Activated effector memory CD4-positive, alpha-beta T cell treated with anti-CD3 and anti-CD28 coated beads, Interleukin-2, amount 50 U/mL, for 16 hours (primary cell): ENCODE data around the gene HNF4A.

Experiments used
- DNase-seq: peaks from one replicate; pipeline ENCODE4 v3.0.0-alpha.2; 2020

HNF4A gene

GRCh38 chr20:44426879-44427790 lies 71.6 kb downstream of the HNF4A start:
- no peak for DNase-seq

DNA sequence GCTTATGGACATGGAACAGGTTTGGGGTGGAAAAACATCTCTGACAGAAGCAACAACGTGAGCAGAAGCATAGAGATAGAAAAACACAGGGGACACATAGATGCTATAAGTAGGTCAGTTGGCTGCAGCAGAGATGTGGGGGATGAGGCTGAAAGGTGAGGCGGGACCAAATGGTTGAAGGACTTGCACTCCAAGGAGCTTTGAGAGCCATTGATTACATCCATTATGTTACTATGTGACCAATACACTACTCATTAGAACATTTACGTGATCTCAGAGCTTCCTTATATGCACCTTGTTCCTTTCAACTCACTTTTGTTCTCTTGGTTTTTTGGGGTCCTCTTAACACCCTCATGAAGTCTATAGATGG lies 72.3 kb downstream of the HNF4A start:
- no peak for DNase-seq

DNA sequence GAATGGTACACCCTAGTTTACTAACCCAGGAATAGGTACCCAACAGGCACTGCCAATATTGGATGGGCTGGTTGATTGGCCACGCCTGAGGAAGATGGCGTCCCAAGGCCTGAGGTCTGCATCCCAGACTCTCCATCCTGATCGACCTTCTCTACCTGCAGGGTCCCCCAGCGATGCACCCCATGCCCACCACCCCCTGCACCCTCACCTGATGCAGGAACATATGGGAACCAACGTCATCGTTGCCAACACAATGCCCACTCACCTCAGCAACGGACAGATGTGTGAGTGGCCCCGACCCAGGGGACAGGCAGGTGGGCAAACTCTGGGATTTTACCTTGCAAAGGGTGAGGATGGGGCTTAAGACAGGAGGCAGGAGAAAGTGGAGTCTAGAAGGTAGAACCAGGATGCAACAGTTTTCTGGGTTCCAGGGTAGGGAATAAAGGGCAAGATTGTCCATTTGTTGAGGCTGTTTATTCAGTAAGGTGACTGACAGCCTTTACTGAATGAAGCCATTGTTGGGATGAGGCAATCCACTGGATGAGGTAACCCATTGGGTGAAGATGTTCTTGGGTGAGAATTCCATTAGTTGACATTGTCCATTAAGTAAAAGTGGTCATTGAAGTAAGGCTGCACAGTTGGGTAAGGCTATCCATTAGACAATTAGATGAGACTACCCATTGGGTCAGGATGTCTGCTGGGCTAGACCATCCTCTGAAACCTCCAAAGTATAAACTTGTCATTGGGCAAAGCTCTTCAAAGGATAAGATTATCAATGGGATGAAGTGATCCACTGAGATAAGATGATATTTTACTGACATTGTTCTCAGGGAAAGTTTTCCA lies 72.9 kb downstream of the HNF4A start:
- no peak for DNase-seq

DNA sequence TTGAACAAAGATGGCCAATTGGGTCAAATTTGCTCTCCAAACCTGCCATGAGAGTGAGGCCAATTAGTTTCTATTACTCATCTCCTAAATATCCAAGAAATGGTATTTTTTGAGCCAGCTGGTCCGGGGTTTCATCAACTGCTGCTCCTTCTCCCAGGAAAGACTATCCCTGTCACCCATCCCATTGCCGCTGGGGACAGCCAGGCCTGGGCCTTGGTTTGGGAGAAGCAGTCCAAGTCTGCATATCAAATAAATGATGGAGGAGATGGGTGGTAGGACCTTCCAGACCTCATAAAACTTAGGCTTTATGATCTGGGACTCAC lies 73.5 kb downstream of the HNF4A start:
- DNase-seq = no peak

- no peak for DNase-seq
Measured at GRCh38 chr20:44429419-44430269, 74.1 kb downstream of the HNF4A start.

GRCh38 chr20:44430270-44431065 lies 75.0 kb downstream of the HNF4A start:
- DNase-seq = no peak

DNA sequence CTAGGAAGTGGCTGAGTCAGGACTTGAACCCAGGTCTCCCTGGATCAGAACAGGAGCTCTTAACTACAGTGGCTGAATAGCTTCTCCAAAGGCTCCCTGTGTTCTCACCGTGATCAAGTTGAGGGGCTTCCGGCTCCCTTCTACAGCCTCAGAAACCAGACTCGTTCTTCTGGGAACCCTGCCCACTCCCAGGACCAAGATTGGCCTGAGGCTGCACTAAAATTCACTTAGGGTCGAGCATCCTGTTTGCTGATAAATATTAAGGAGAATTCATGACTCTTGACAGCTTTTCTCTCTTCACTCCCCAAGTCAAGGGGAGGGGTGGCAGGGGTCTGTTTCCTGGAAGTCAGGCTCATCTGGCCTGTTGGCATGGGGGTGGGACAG lies 75.6 kb downstream of the HNF4A start:
- DNase-seq = no peak

DNA sequence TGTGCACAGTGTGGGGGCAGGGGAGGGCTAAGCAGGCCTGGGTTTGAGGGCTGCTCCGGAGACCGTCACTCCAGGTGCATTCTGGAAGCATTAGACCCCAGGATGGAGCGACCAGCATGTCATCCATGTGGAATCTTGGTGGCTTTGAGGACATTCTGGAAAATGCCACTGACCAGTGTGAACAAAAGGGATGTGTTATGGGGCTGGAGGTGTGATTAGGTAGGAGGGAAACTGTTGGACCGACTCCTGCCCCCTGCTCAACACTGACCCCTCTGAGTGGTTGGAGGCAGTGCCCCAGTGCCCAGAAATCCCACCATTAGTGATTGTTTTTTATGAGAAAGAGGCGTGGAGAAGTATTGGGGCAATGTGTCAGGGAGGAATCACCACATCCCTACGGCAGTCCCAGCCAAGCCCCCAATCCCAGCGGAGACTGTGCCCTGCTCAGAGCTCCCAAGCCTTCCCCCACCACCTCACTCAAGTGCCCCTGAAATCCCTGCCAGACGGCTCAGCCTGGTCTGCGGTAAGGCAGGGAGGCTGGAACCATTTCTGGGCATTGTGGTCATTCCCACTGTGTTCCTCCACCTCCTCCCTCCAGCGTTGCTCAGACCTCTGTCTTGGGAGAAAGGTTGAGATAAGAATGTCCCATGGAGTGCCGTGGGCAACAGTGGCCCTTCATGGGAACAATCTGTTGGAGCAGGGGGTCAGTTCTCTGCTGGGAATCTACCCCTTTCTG lies 76.2 kb downstream of the HNF4A start:
- DNase-seq = no peak

DNA sequence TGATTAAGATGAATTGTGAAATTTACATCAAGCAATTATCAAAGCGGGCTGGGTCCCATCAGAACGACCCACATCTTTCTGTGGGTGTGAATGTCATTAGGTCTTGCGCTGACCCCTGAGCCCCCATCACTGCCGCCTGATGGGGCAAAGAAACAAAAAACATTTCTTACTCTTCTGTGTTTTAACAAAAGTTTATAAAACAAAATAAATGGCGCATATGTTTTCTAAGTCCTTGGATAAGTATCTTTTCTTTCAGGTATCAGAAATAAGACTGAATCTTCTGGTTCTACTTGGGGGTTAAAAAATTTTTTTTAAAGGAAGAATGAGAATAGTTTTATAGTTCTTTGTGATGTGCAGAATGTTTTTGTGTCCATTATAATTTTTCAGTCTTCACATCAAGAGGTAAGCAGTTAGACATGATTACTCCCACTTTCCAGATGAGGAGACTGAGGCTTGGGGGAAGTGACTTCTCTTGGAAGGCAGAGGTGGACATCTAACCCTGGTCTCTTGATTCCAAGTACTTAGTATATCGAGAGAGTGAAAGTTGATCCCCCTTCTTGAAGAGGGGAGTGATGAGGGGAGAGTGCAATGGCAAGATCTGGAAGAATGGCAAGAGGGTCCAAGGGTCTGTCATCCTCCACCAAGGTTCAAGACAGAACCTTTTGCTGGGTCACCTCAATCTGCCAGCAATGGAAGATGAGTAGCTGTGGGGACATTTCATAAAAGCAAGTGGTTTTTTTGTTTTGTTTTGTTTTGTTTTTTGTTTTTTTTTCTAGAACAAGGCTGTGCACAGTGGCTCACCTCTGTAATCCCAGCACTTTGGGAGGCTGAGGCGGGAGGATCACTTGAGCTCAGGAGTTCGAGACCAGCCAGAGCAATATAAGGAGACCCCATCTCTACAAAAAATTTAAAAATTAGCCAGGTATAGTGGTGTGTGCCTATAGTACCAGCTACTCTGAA lies 77.4 kb downstream of the HNF4A start:
- no peak for DNase-seq

DNA sequence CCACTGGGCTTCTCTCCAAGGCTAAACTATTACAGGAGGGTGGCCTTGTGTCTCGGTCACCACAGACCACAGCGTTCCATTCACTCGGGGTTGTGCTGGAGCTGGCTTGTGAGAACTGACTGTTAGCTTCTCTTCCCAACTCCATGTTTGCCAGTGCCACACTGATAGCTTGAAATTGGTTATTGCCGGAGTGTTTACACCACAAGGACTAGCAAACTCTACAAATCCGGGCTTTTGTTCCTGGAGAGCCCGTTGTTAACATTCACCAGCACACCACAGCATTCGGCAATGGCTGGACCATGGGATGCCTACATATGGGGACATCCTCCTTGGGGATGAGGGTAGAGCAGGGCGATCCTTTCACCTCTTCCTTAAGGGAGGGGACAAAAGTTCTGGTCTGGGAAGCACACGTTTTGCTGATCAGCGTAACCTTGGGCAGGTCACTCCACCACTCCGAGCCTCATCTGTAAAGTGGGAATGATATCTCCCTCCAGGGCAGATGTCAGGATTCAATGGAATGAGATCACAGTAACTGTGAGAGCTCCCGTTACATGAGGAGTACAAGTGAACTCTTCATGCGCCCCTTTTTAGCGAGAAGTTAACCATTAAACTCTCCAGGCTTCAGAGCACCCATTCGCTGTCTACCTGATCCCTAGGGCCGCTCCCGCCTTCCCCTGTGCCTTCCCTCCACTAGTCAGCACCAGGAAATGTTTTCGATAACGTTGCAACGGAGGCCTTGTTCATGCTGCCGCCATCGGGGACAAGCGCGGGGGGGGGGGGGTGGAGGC lies 78.4 kb downstream of the HNF4A start:
- DNase-seq = no peak

- no peak for DNase-seq
Measured at GRCh38 chr20:44435630-44436335, 80.3 kb downstream of the HNF4A start.

DNA sequence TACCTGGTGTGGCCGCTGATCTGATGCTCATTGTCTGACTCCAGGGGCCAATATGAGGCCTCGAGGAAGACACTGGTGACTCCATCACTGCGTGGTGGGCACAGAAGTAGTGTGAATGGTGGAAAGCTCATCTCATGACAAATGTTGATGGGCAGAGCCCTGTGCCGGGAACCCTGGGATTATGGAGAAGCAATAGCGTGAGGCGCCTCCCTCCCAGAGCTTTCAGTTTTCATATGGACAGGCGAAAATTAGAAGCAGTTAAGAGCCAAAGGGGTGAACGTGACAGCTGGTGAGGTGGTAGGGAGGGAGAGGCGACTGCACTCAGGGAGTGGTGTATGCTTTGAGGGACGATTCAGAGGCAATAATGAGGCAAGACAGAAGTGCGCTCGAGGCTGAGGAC lies 80.9 kb downstream of the HNF4A start:
- DNase-seq = no peak

DNA sequence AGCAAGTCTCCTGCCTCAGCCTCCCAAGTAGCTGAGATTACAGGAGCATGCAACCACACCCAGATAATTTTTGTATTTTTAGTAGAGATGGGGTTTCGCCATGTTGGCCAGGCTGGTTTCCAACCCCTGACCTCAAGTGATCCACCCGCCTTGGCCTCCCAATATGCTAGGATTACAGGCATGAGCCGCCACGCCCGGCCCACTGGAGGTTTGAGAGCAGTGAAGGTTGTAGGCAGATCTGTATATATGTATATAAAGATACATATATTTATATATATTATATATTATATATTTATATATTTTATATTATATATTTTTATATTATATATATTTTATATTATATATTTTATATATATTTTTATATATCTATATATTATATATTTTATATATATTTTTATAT lies 82.0 kb downstream of the HNF4A start:
- no peak for DNase-seq

DNA sequence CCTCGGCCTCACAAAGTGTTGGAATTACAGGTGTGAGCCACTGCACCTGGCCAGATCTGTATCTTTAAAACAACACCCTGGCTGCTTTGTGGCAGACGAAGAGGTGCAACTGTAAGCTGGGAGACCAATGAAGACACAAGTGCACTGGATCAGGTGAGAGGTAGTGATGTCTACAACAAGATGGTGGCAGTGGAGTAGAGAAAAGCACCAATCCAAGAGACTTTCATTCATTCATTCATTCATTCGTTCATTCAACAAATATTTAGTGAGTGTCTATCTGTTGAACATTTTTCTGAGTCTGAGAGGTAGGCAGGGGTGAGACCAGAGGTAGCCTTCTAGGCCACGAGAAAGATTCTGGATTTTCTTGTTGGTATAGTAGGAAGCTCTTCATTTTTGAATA lies 83.3 kb downstream of the HNF4A start:
- no peak for DNase-seq

- no peak for DNase-seq
Measured at GRCh38 chr20:44439318-44439717, 83.8 kb downstream of the HNF4A start.

DNA sequence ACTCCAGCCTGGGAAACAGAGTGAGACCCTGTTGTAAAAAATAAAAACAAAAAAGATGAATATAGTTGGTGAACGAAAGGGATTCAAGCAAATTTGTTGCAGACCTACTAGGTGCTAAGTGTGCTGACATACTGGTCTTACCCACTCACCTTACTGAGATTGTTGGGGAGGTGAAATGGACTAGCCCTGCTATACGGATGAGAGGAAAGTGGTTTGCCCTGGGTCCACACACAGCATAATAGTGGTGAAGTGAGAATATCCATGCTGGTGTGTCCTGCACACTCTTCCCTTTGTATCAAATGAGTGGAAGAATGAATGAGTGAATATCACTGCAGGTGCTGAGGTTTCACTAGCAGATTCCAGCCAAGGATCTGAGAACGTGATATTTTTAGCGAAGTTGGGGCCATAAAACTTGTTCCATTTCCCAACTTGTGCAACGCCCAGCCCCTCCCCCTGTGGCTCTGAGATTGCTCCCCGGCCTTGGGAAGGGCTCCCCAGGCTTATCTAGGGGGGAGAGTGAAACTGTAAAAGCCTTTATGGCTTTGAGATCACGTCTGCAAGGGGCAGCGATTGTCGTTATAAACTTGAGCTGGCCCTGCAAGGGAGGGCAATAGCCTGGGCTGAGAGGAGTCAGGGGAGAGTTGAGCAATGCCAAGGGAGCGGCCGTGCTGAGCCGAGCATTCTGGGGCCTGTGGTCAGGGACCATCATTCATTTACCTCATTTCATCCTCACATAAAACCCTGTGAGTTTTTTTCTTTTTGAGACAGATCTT lies 87.0 kb downstream of the HNF4A start:
- no peak for DNase-seq

DNA sequence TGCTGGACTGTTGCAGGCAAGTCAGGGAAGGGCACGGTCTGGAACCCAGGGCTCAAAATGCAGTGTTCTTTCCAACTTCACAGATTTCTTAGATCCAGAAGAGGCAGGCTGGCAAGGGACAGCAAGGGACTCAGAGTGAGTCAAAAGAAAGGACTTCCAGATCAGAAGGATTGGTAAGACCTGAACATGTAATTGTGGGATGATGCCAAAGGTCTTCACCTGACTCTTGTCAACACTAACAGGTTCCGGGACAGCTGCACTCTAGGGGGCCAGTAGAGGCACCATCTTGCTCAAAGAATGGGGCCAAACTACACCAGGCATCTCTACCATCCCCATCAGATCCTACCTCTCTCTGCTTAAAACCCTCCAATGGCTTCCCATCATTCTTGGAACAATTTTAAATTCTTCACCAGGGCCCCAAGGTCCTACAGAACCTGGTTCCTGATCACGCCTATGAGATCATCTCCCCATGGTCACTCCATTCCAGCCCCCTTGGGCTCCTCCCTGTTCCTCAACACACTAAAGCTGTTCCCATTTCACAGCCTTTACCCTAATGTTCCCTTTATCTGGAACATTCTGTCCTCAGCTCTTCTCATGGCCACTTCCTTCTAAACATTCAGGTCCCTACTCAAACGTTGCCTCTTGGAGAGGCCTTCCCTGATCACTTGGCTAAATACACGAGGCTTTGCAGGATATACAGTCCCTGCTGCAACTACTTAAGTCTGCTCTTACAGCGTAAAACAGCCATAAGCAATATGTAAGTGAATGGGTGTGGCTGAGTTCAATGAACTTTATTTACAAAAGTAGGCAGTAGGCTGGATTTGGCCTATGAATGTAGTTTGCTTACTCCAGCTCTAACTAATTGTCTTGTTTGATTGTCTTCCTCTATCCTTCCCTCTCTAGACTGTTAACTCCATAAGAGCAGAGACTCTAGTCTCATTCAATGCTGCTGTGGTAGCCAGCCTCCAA lies 90.5 kb downstream of the HNF4A start:
- no peak for DNase-seq
